Sigmoid colon (tissue), 4 donors: Measurements from ENCODE around the gene STRBP.

Source experiments
- POLR2A ChIP-seq, 2 donors: fragments of 450-650 bp; IDR thresholded peaks; one replicate each; pipeline ENCODE4 v1.6.1; 2016; ENCODE audit warnings: antibody characterized with exemption in 2 of 2, mild to moderate bottlenecking in 2 of 2, moderate library complexity in 2 of 2
- POLR2AphosphoS5 ChIP-seq, 4 donors: sonication (generic); formaldehyde crosslinking; IDR thresholded peaks; one replicate each; pipeline ENCODE4 v1.6.1; 2017; ENCODE audit warnings: antibody characterized with exemption in 4 of 4
- TF ChIP-seq, protein P1 (sequence below), 4 experiments: fragments of 450-650 bp in 3 of 4; fragments of 200-600 bp in 1 of 4; IDR thresholded peaks; one replicate each; pipeline ENCODE4 v1.5.1; 2016 to 2019; ENCODE audit warnings: antibody characterized with exemption in 4 of 4, mild to moderate bottlenecking in 3 of 4, moderate library complexity in 2 of 4

GRCh38 chr9:123263227-123263626, 5.2 kb downstream of the STRBP start:
- TF ChIP-seq, protein P1, sequence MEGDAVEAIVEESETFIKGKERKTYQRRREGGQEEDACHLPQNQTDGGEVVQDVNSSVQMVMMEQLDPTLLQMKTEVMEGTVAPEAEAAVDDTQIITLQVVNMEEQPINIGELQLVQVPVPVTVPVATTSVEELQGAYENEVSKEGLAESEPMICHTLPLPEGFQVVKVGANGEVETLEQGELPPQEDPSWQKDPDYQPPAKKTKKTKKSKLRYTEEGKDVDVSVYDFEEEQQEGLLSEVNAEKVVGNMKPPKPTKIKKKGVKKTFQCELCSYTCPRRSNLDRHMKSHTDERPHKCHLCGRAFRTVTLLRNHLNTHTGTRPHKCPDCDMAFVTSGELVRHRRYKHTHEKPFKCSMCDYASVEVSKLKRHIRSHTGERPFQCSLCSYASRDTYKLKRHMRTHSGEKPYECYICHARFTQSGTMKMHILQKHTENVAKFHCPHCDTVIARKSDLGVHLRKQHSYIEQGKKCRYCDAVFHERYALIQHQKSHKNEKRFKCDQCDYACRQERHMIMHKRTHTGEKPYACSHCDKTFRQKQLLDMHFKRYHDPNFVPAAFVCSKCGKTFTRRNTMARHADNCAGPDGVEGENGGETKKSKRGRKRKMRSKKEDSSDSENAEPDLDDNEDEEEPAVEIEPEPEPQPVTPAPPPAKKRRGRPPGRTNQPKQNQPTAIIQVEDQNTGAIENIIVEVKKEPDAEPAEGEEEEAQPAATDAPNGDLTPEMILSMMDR (IDR thresholded peaks at IDR 0.05): no peak
- TF ChIP-seq POLR2AphosphoS5 (IDR thresholded peaks at IDR 0.05) (no peak), POLR2A (IDR thresholded peaks at IDR 0.05) (no peak)
